A172 (cell line): ENCODE data around the gene RIT2. TPM values are rescaled to one million over a fixed set of nuclear protein-coding genes. Genes with fewer than 3 reads are reported as not detected.

Experiments
- DNase-seq: peaks from one replicate; pipeline ENCODE4 v3.0.0-alpha.2; 2015; ENCODE audit warnings: low spot score
- total RNA-seq: library from RNA; depleted of rRNA; stranded (reverse); fragments of >200 nt; shearing (Covaris generic); gene quantifications from 2 replicates; pipeline ENCODE4 v1.2.3, GENCODE V29; 2014

The RIT2 gene
- total RNA-seq, 1 experiment from 2014 or later: not detected

- peak; percentile 22 for DNase-seq
Observed at GRCh38 chr18:42929857-42930256, 185.6 kb downstream of the RIT2 start.

GRCh38 chr18:42929181-42929580 is 186.3 kb downstream of the RIT2 start:
- DNase-seq: no peak

DNA sequence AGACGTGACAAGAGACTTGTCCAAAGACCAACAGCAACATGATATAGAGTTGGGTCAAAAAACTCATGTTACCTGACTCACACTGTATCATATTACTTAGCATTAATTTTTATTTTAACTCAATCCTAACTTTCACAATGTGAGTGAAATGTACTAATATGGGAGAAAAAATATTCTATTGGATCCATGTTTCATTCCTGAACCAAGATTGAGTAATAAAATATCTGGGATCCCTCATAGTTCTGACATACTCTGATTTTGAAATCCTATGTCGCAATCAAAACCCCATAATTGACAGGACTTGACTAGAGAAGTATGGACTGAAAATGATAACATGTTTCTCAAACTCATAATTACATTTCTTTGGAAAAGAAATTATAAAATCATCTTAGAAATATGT is 190.4 kb downstream of the RIT2 start:
- no peak for DNase-seq

- DNase-seq: no peak
Observed at GRCh38 chr18:42922363-42922762, 193.1 kb downstream of the RIT2 start.

DNA sequence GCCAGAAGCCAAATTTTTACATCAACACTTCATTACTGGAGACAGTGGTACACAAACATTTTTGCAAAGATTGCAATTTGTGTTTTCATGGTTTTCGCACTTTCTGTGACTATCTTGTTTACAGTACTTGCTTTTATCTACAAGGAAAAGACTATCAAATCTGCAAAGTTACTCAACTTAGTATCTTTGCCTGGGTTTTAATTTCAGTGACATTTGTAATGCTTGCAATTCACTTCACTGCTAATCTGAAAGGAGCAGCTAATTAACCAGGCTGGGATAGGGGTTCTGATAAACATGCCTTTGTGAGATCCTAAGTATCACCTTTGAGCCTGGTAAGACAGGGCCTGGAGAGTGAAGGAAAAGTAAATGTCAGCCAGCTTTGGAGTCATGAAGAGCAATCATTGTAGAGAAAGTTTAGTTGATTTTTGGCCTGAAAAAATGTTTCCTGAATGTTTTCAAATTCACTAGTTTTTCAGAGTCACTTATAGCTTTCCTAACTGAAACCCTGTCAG is 194.2 kb downstream of the RIT2 start:
- DNase-seq: no peak

GRCh38 chr18:42920621-42921020 is 194.9 kb downstream of the RIT2 start:
- DNase-seq: no peak

DNA sequence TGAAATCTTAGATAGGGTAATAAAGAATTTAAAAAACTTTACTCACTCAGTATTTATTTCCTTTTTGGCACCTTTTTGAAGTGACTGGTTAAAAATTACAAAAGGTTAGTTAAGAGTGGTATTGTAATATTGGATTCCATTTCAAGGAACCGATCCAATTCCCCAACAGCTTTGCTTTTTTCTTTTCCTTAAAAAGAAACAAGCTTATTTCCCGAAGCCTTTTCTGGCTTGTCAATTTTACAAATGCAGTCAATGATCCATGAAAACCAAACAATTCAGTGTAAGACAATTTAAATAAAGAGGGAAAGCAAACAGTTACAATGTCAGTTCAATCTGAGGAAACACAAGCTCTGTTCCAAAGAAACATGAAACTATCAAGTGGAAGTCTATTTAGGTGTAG is 200.2 kb downstream of the RIT2 start:
- DNase-seq: no peak

GRCh38 chr18:42914476-42914875 is 201.0 kb downstream of the RIT2 start:
- DNase-seq: no peak

- DNase-seq: no peak
Observed at GRCh38 chr18:42909095-42909494, 206.4 kb downstream of the RIT2 start.

DNA sequence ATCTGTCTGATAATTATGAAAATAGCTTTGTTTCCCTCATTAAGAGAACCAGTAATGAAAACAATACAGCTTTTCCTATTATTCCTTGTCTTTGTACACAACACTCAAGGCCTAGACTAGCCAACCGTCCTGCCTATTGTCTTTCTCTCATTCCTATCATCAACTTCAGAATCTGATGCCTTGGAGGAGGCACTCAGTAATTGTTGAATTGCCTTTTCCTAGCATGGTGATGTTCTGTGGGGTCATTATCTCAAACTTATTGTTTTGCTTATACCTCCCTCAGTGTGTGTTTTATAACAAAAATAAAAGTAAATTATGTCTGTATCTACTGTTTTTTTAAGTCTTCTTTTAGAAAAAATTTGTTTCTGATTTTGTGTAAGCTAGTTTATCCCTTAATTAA is 208.7 kb downstream of the RIT2 start:
- DNase-seq: no peak

DNA sequence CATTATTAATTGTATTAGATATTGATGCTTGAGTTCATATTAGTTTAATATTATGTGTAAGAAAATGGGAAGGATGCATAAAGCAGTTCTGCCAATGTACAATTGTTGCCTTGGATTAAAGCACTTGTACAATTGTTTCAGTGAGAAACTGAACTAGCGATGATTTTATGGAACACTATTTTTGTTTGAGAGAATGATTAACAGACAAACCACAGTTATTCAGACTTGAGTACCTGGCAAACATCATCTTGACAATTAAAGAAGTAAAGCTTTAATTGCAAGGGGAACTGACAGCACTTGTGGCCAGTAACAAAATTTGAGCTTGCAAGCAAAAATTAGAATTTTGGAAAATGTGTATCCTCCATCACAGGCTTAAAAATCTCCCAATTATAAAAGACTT is 214.3 kb downstream of the RIT2 start:
- DNase-seq: no peak

GRCh38 chr18:42893977-42894376 is 221.5 kb downstream of the RIT2 start:
- no peak for DNase-seq

- no peak for DNase-seq
Observed at GRCh38 chr18:42892181-42892580, 223.3 kb downstream of the RIT2 start.

DNA sequence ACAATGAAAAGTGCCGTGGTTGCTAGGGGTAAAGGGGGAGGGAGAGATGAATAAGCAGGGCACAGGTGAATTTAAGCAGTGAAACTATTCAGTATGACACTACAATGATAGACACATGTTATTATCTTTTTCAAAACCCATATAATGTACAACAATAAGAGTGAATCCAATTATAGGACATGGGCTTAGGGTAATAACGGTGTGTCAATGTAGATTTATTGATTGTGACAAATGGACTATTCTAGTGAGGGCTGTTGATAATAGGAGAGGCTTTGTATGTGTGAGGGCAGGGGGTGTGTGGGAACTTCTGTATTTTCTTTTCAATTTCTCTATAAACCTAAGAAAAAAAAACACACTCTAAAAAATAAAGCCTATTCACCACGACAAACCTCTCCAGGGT is 223.8 kb downstream of the RIT2 start:
- no peak for DNase-seq

DNA sequence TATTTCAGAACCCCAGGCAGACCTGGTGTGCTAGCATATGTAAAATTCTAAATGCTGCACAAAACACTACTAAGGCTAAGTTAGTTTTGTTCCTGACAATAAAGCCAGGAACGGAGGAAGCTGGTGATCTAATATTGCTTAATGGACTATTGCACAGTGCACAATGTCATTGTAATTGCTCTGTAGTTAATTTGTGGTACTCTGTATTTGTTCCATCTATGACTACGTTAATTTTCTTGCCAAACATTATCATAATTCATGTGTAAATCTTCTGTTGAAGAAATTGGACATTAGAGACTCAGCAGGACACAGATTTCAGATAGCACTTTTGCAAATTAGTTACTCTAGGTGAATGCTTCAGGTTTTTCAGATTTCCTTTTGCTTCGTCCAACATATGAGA is 232.3 kb downstream of the RIT2 start:
- no peak for DNase-seq

DNA sequence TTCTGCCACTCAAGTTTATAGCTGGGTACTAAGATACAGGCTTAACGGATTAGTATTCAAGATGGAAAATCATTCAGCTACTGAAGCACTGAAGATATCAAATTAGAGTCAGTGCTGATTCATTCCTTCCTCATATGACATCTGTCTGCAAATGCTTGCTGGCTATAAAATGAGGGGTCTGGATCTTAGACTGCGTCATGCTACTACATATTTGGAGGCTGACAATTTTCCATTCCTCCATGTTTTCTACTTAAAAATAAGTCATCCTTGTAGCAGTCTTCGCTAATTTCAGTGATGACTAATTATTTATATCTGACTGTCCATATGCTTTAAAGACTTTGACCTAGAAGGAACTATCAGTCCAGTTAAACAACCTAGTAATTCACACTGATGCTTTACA is 233.4 kb downstream of the RIT2 start:
- DNase-seq: no peak

GRCh38 chr18:42872838-42873237 is 242.6 kb downstream of the RIT2 start:
- DNase-seq: no peak

DNA sequence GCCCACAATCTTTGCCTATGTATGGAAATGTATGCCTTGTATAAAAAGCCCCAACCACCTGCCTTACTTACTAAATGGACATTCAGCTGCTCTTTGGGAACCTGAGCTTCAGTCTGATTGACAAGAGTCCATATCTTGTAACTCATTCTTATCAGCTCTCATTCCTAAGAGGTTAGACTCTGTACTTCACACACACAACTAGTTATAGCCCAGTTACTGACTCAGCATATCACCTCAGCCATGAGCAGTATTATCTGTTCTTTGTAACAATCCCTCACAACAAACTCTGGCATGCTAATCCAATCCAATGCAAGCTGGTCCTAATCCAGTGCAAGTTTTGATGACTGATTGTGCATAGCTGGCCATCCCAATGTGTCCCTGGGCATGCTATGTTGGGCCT is 250.6 kb downstream of the RIT2 start:
- no peak for DNase-seq

GRCh38 chr18:42861271-42861670 is 254.2 kb downstream of the RIT2 start:
- no peak for DNase-seq

DNA sequence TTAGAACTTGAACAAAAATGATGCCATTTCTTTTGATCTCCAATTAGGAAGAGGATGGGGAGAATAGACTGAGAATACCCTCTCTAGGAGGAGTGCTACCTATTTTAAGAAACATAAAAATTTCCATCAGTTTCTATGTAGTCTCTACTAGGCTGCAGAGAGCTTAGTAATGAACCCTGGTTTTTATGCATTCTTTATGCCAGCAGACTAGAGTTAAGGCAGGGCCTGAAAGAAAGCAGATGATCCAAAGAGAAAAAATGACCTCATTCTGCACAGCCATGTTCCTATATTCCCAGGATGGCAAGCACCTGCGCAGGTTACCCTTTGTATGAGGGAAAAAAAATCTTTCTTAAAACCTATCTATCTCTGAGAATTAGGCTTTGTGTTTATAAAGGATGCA is 254.9 kb downstream of the RIT2 start:
- no peak for DNase-seq

- DNase-seq: peak; percentile 35
Observed at GRCh38 chr18:42860011-42860410, 255.5 kb downstream of the RIT2 start.

DNA sequence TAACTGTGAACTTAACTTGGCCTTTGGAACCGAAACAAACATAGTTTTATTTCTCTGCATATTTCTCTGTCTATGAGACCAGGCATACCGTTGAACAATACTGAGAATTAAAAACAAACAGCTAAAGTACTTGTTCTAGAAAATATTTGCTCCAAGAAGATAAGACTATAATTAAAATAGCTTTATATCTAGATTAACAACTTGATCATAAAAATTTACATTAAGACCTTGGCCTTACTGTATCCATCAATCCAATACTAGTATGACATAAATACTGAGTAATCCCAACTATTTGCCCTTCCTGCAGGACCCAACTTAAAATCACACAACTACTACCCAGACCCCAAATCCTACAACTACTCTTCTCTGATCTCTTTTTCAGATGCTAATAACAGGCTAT is 260.9 kb downstream of the RIT2 start:
- DNase-seq: no peak

DNA sequence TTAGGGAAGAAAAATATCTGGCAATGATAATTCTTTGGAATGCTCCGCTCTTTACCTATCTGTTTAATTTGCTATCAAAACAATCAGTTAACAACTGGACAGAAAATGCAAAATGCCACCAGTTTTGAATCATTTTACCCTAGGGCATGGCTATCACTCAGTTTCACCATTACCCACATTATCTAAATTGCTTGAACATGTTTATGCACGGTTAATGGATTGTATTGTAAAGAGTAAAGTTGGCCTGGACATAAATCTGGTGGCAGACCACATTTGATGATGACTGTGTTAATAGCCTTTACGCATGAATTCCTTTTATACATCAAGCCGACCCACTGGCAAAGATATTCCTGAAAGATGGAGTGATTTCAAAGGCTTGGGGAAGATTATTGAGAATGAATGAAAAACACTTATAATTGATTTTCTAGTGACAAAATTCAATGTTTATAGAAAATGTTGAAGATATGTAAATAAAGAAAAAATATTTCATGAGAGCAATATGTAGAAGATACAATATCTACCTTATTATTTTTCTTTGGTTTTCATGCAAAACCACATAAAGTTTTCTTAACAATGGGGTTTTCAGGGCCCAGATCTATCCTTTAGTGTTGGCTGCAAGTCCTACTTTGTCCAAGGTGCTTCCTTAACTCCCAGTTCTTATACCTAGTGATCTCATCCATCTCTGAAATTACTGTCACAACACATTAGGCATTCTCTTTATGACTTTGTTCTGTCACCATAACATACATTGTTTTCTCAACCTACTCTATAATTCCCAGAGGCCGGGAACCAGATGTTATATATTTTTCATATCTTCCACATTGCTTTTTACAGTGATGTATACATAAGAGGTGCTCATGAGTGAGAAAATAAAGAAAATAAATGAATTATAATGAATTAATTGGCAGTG is 265.1 kb downstream of the RIT2 start:
- DNase-seq: no peak

DNA sequence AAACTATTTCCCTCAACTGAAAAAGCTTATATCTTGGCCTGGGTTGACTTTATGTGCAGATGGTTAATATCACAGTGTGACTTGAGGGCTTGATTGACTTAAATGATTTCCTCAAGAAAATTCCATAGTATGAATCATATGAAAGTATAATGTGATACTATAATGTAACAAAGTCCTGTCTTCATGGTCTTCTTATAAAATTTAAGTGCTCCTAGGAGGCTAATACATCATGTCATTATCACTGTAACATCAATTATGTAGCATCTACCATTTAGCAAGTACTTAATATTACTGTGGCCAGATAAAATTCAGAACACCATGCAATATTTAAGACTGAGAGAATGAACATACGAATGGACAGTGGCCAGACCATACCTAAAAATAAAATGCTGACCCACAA is 276.1 kb downstream of the RIT2 start:
- DNase-seq: no peak
